Fibroblast of lung (primary cell): ENCODE data around the gene BAMBI. TPM values are rescaled to one million over a fixed set of nuclear protein-coding genes. Genes with fewer than 3 reads are reported as not detected.
A peak's percentile ranks its signal among the peaks of the same experiment; 100 is the strongest.

Source experiments
- DNase-seq, 2 donors: peaks; one replicate each; pipeline versions ENCODE4 v3.0.0 to v3.0.0-alpha.2; 2010; ENCODE audit warnings: low read depth in 2 of 2
- H2AFZ ChIP-seq: 2 replicates; pipeline ENCODE4 v1.5.1; 2012; ENCODE audit warnings: low read length, control low read depth, inconsistent platforms
- H3K27ac ChIP-seq: 2 replicates; pipeline ENCODE4 v1.5.1; 2011; ENCODE audit warnings: low read length, control low read depth; ENCODE audit not compliant: insufficient read depth
- H3K27me3 ChIP-seq: 2 replicates; pipeline ENCODE4 v1.5.1; 2011; ENCODE audit warnings: mild to moderate bottlenecking, low read length; ENCODE audit not compliant: control insufficient read depth, insufficient read depth
- H3K36me3 ChIP-seq: 2 replicates; pipeline ENCODE4 v1.5.1; 2011; ENCODE audit warnings: low read length; ENCODE audit not compliant: control insufficient read depth, insufficient read depth
- H3K4me1 ChIP-seq: 2 replicates; pipeline ENCODE4 v1.5.1; 2011; ENCODE audit warnings: low read length; ENCODE audit not compliant: control insufficient read depth, insufficient read depth; ENCODE audit errors: extremely low read depth
- H3K4me2 ChIP-seq: 2 replicates; pipeline ENCODE4 v1.5.1; 2011; ENCODE audit warnings: low read length, control low read depth; ENCODE audit not compliant: insufficient read depth; ENCODE audit errors: extremely low read depth
- H3K4me3 ChIP-seq, 4 experiments: fragments of 200-600 bp in 1 of 4; sonication (generic) in 1 of 4; replicated peaks in 1 of 4; 2 replicates each; pipeline ENCODE4 v1.5.1; 2011 to 2016; ENCODE audit warnings: low read length in 4 of 4, low read depth in 3 of 4, mild to moderate bottlenecking in 3 of 4, control low read depth in 2 of 4, inconsistent platforms in 1 of 4, mixed read lengths in 1 of 4; ENCODE audit not compliant: insufficient read depth in 1 of 4; ENCODE audit errors: control extremely low read depth in 1 of 4
- H3K79me2 ChIP-seq: 2 replicates; pipeline ENCODE4 v1.5.1; 2012; ENCODE audit warnings: mild to moderate bottlenecking, low read length, inconsistent platforms; ENCODE audit not compliant: control insufficient read depth, insufficient read depth
- H3K9ac ChIP-seq: 2 replicates; pipeline ENCODE4 v1.5.1; 2011; ENCODE audit warnings: mild to moderate bottlenecking, low read length, control low read depth; ENCODE audit not compliant: insufficient read depth
- H3K9me3 ChIP-seq: 2 replicates; pipeline ENCODE4 v1.5.1; 2012; ENCODE audit warnings: low read depth, low read length; ENCODE audit not compliant: control insufficient read depth, insufficient read depth
- H4K20me1 ChIP-seq: 2 replicates; pipeline ENCODE4 v1.5.1; 2011; ENCODE audit warnings: low read length; ENCODE audit not compliant: control insufficient read depth, insufficient read depth; ENCODE audit errors: extremely low read depth
- EZH2 ChIP-seq: IDR thresholded peaks from 2 replicates; pipeline ENCODE4 v1.5.1; 2012; ENCODE audit warnings: low read length, control low read depth, mild to moderate bottlenecking; ENCODE audit errors: missing control alignments
- polyA plus RNA-seq, 2 donors: library from polyadenylated mRNA; depleted of rRNA in 1 of 2; stranded (reverse) in 1 of 2; unstranded in 1 of 2; fragments of >200 nt; gene quantifications; 2 replicates each; pipeline ENCODE4 v1.2.1, GENCODE V29; 2011 to 2012; ENCODE audit warnings: missing spikeins in 1 of 2
- total RNA-seq: library from RNA; depleted of rRNA; stranded (reverse); fragments of >200 nt; gene quantifications from 2 replicates; pipeline ENCODE4 v1.2.1, GENCODE V29; 2014
- TF ChIP-seq, protein P1 (sequence below), 2 donors: IDR thresholded peaks in 1 of 2; conservative IDR thresholded peaks in 1 of 2; 1 replicate in 1 of 2; 2 replicates in 1 of 2; pipeline ENCODE4 v1.5.1; 2011 to 2012; ENCODE audit warnings: low read length in 2 of 2, control low read depth in 1 of 2, inconsistent platforms in 1 of 2, low read depth in 1 of 2, mild to moderate bottlenecking in 1 of 2

BAMBI gene
- total and polyA plus RNA-seq, 2 donors (not counting 1 experiment from before 2014, with no cell fraction given), result 4.6 to 17.8 TPM

DNA sequence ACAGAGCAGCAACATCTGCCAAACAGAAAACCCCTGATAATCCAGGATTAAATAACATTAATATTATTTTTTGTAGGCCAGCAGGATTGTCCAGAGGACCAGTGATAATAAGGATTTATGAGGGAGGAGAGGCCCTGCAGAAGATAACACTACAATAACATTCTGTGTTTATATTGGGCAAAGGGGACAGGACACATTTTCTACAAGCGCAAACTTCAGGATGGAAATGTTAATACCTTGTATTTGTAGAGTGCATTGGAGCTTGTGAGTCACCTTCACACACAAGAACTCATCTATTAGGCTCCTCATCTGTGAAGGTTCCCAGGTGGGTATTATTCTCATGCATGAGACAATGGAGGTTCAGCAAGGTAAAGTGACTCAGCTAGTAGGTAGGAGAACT, 51.0 kb downstream of the BAMBI start:
- H3K9me3 ChIP-seq, result no peaks in the 10 kb centered on the region
- H4K20me1 ChIP-seq, result no peaks in the 10 kb centered on the region
- H3K9ac ChIP-seq, result no peak overlapping the region
- no peaks in the 10 kb centered on the region for H3K27me3 ChIP-seq
- no peaks in the 10 kb centered on the region for H3K4me1 ChIP-seq
- TF ChIP-seq EZH2, result no peak
- TF ChIP-seq, protein P1, sequence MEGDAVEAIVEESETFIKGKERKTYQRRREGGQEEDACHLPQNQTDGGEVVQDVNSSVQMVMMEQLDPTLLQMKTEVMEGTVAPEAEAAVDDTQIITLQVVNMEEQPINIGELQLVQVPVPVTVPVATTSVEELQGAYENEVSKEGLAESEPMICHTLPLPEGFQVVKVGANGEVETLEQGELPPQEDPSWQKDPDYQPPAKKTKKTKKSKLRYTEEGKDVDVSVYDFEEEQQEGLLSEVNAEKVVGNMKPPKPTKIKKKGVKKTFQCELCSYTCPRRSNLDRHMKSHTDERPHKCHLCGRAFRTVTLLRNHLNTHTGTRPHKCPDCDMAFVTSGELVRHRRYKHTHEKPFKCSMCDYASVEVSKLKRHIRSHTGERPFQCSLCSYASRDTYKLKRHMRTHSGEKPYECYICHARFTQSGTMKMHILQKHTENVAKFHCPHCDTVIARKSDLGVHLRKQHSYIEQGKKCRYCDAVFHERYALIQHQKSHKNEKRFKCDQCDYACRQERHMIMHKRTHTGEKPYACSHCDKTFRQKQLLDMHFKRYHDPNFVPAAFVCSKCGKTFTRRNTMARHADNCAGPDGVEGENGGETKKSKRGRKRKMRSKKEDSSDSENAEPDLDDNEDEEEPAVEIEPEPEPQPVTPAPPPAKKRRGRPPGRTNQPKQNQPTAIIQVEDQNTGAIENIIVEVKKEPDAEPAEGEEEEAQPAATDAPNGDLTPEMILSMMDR (conservative IDR thresholded peaks at IDR 0.05 in 1 of 2, IDR thresholded peaks at IDR 0.05 in 1 of 2; ENCODE audit: low read depth in 1 of 2, low read length in 2 of 2), result no peak
- H2AFZ ChIP-seq, result no peak overlapping the region
- DNase-seq, result peak in 1 of 2 donors; percentile 10
- no peak overlapping the region for H3K4me3 ChIP-seq
- H3K79me2 ChIP-seq, result no peaks in the 10 kb centered on the region
- H3K36me3 ChIP-seq, result no peaks in the 10 kb centered on the region
- H3K4me2 ChIP-seq, result no peak overlapping the region
- no peak overlapping the region for H3K27ac ChIP-seq

DNA sequence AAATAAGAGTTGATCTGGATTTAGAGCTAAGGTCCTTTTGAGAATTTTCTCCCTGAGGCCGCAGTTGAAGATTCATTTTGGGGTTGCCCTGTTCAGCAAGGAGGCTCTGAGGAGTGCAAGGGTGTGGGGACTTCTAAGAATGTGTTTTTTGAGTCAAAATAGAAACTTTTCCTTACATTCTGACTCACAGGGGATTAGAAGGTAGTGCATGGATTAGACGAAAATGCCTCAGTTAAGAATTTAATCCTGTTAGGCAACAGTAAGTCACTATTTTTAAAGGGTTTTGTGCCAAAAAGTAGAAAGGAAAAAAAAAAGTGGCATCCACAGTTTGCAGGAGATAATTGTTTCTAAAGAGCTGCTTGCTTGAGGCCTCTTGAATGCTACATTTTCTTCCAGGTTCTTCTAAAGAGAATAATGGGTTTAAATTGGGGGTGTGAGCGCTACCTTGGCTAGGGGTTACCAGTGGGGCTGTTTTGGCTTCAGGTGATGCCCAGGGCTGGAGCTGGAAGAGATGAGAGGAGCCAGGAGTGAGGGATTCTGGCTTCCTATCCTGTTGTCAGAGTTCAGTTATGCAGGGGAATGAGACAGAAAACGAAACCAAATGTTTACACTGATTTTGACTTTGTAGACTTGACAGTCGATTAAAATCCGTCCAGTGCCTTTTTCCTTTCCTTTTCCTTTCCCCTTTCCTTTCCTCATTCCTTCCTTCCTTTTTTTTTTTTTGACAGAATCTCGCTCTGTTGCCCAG, 52.9 kb downstream of the BAMBI start:
- H3K27ac ChIP-seq, result peak overlapping the region; percentile 4
- no peaks in the 10 kb centered on the region for H3K27me3 ChIP-seq
- H3K79me2 ChIP-seq, result no peaks in the 10 kb centered on the region
- H3K4me1 ChIP-seq, result no peaks in the 10 kb centered on the region
- peak in 1 of 2 donors; percentile 21 for DNase-seq
- H3K4me2 ChIP-seq, result peak overlapping the region; percentile 21
- H3K36me3 ChIP-seq, result no peaks in the 10 kb centered on the region
- H3K4me3 ChIP-seq, result peak overlapping the region in 2 of 4 experiments; percentile 12 to 16
- H3K9me3 ChIP-seq, result no peaks in the 10 kb centered on the region
- TF ChIP-seq EZH2, result no peak
- TF ChIP-seq, protein P1 (conservative IDR thresholded peaks at IDR 0.05 in 1 of 2, IDR thresholded peaks at IDR 0.05 in 1 of 2; ENCODE audit: low read depth in 1 of 2, low read length in 2 of 2), result no peak
- no peaks in the 10 kb centered on the region for H4K20me1 ChIP-seq
- no peak overlapping the region for H3K9ac ChIP-seq
- H2AFZ ChIP-seq, result peak overlapping the region; percentile 7

DNA sequence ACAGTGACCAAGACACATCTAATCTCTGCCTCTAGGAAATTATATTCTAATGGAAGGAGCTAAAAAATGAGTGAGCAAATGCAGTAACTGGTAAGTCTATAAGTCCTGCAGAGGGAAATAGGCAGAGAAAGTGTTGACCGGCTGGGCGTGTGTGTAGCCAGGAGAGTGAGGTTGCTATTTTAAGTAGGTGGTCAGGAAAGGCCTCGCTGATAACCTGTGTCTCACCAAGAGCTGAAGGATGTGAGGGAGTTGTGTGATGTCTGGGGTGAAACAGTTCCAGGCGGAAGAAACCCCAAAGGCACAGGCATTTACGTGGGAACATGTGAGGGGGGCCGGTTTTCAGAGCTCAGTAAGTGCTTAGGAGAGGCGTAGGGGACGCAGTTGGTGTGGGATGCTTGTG, 54.8 kb downstream of the BAMBI start:
- no peak overlapping the region for H3K4me2 ChIP-seq
- no peak overlapping the region for H3K9ac ChIP-seq
- no peak for TF ChIP-seq EZH2
- TF ChIP-seq, protein P1 (conservative IDR thresholded peaks at IDR 0.05 in 1 of 2, IDR thresholded peaks at IDR 0.05 in 1 of 2; ENCODE audit: low read depth in 1 of 2, low read length in 2 of 2), result no peak
- no peaks in the 10 kb centered on the region for H4K20me1 ChIP-seq
- no peak overlapping the region for H2AFZ ChIP-seq
- H3K27me3 ChIP-seq, result no peaks in the 10 kb centered on the region
- no peak for DNase-seq
- H3K36me3 ChIP-seq, result no peaks in the 10 kb centered on the region
- H3K79me2 ChIP-seq, result no peaks in the 10 kb centered on the region
- H3K4me3 ChIP-seq, result no peak overlapping the region
- no peaks in the 10 kb centered on the region for H3K9me3 ChIP-seq
- H3K27ac ChIP-seq, result no peak overlapping the region
- no peaks in the 10 kb centered on the region for H3K4me1 ChIP-seq

Other genes starting within 250 kb of the BAMBI start
- gene WAC, start 144.4 kb upstream of the BAMBI start, total RNA-seq, result 52.4 and 65.7 TPM in 2 replicates
- 76.1 and 94.2 TPM in 2 replicates for gene WAC, start 144.4 kb upstream of the BAMBI start, polyA plus RNA-seq